Erythroblast (primary cell): Measurements from ENCODE around the gene TEX36.
"Not testable (repeated sequence)": the region's sequence is repeated elsewhere in the genome, so short reads cannot be mapped to it uniquely, and the experiment has no call there.

ENCODE experiments used
- DNase-seq, 2 experiments: peaks; one replicate each; lab custom pipeline; 2025; lab: John Stamatoyannopoulos, UW
- GATA1 ChIP-seq: IDR thresholded peaks from 2 replicates; pipeline ENCODE4 v1.6.1; 2011; ENCODE audit warnings: low read depth, mild to moderate bottlenecking, control low read depth, low read length, moderate library complexity
- POLR2A ChIP-seq: IDR thresholded peaks from 2 replicates; pipeline ENCODE4 v1.6.1; 2011; ENCODE audit warnings: mild to moderate bottlenecking, low read length

The TEX36 gene

DNA sequence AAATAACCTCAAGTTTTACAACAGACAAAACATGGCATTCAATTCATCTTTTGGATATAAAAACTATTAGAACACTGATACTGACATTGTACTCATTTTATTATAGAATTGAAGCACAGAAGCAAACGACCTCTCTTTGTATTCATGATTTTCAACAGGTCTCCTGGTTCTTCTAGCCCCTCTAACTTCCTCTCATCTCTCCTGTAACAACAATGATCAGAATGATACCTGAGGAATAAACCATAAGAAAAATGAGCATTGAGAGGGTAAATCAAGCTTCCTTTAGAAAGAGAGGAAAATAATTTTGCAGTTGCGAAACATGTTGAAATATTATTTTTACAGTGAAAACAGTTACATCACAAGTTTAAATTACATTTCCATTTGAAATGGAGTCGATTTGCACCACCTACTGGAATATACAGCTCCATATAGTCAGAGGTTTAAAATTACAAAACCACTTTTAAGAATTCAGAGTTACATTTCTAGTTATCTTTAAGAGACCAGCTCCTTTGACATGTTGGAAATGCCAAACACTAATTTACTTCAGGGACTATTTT lies 17.5 kb upstream of the TEX36 start:
- TF ChIP-seq GATA1 (no peak), POLR2A (no peak)
- DNase-seq: no peak

DNA sequence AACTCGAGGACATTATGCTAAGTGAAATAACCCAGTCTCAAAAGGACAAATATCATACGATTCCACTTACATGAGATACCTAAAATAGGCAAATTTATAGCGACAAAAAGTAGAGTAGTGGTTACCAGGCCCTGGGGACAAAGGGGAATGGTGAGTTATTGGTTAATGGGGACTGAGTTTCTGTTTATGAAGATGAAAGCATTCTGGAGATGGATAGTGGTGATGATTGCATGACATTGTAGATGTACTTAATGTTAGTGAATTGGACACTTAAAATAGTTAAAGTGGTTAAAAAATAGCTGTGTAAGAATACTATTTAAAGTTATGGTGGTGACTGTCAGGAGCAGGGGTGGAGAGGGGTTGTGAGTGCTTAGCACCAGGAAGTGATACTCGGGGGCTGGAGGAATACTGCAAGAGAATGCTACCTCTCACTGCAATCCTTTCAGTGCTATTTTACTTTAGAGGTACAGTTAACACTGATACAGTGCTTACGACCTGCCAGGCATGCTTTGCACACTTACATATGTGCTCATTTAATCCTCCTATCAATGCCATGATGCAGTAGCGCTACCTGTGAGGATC lies 16.7 kb upstream of the TEX36 start:
- DNase-seq: no peak
- TF ChIP-seq GATA1 (no peak), POLR2A (no peak)

DNA sequence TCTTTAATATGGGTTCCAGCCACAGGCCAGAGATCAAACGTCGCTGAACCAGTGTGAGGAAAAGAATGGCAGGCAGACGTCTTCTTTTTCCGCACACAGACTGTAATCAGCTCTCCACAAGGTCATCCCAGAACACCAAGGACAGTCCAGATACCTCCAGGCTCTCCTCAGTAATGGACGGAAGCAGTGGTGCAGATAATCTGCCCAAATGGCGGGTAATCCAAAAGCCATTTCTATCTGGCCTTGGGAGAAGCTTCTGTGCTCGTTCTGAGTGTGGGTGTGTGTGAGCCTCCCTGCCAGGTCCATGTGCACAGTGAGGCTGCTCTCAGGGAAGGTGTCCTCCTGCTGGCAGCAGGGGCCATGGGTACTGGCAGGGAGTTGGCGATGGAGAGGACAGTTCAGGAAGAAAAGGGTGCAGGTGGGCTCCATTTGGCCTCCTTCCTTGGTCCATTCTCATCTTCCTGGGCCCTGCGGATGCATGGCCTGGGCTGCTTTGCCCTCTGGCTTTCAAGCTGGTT lies 15.6 kb upstream of the TEX36 start:
- DNase-seq: no peak
- TF ChIP-seq GATA1: no peak
- no peak for TF ChIP-seq POLR2A

DNA sequence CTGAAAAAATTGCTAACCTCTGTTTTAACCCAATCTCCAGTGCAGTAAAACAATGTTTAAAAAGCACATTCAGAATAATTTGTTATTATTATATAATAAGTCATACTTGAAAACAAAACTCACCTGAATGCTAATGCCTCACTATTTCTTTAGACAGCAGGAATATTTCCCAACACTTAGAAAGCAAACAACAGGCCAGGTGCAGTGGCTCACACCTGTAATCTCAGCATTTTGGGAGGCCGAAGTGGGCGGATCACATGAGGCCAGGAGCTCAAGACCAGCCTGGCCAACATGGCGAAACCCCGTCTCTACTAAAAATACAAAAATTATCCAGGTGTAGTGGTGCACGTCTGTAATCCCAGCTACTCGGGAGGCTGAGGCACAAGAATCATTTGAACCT lies 13.9 kb upstream of the TEX36 start:
- not testable (repeated sequence) for DNase-seq

DNA sequence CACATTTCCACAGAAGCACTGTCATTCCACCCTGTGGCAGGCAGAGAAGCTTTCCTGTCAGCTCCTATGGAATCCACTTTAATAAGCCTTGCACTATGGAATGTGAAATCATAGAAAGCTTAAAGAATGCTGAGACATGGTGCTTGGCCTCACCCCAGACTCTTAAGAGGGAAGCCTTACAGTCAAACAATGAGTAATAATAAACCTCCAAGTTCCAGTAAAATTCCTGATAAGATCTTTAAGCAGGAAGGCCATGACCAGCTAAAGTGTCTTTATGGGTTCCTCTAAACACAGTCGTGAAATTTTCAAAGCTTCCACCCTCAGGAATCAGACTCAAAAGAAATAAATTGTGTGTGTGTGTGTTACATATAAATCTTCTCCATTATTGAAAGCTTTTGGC lies 11.9 kb upstream of the TEX36 start:
- DNase-seq: no peak
- TF ChIP-seq GATA1 (no peak), POLR2A (no peak)

DNA sequence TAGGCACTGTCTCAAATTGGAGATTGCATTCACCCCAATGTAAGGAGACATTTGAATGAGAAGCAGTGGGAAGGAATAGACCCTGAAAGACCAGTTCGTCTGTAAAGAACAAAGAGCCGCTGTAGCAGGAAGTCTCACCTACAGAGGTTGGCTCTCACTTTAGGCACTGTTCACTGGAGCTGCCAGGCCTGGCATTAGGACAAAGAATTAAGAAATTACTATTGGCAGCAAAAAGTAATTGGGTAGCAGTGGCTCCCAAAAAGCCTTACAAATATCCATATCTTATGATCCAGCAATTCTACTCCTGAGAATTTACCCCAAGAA lies 10.5 kb upstream of the TEX36 start:
- no peak for DNase-seq
- TF ChIP-seq GATA1: no peak
- TF ChIP-seq POLR2A: no peak

DNA sequence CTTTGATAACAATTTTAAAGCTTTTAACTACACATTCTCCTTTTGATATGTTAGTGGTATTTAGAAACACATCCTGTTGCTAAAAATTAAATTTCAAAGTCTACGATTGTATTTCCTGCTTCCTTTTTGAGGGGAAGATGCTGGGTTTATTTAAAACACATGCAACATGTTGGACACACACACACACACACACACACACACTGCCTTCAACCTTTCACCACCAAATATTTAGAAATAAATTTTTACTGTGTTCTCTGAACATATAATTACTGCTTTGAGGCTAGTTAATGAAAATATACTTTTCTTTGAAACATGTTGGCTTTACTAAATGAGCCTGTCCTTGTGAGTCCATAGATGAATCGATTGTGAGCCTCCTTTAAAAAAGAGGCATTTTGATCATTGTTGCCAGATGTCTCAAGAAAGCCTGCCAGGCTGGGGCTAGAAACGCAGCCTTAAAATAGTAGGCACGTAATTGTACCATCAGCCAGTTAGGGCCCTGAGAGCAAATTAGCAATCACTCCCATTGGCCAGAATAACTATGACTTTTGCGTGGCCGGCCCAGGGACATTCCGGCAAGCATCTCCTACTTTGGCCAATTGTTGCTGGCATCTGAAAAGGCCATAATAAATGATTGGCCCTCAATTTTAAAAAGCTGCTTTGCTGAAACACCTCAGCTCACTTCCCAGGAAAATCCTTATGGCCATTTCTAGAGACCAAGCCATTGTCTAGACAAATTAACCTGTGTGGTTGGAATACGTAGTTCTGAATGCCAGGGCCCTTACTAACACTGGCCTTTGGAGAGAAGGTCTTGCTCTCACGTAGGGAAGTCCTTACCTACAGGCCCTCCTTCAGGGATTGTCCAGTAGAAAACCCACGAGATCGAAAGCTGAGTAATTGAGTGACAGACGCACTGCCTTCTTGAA lies 9.9 kb upstream of the TEX36 start:
- DNase-seq: no peak
- TF ChIP-seq GATA1 (no peak), POLR2A (no peak)

DNA sequence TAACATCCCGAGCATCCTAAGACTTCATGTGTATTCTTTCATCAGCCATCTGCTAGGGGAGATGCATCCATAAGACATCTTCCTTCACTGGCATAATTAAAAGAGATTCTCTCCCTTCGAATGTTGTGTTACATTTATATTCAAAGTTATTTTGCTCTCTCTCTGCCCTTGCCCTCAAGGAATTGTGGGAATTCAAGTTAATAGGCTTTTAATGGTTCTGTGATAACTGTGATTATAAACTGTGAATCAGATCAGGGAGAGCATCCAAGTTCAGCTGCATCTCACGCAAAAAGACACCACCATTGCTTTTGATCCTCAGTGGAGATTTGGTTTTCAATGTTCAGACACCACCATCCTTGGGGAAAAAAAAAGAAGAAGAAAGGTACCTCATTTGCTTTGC lies 9.2 kb upstream of the TEX36 start:
- TF ChIP-seq POLR2A: no peak
- no peak for TF ChIP-seq GATA1
- no peak for DNase-seq

DNA sequence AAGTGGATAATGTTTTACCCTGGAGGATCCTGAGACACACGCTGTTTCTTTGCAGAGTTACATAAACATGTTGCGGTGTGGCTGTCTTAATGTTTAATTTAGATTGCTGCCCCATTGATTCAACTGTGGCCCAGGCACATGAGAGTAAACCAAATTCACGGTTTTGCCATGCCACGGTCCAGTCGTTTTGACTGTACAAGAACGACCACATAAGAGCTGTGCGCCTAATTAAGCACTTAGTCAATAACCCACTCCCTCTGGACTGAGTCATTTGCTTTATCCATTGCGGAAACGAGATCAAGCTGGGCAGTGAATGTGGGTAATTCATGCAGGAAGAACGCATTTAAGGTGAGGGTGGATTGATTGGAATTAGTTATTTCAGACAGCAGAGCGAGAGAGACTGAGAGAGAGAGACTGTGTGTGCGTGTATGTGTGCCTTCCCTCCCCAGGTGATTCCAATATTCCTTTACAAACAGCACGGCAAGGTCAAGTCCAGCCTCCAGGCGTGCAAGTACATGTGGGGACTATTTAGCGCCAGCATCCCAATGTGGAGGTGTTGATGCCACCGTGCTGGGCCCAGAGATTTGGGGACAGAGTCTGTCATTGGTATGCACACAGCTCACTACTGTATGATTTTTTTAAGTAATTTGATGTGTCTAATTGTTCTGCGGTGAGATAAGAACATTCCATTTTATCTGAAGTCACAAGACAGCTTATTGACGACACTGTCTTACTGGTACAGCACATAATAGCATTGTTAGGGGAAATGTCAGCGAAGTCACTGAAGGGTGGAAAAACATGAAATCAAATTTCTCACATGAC lies 8.4 kb upstream of the TEX36 start:
- DNase-seq: no peak
- no peak for TF ChIP-seq POLR2A
- TF ChIP-seq GATA1: no peak

DNA sequence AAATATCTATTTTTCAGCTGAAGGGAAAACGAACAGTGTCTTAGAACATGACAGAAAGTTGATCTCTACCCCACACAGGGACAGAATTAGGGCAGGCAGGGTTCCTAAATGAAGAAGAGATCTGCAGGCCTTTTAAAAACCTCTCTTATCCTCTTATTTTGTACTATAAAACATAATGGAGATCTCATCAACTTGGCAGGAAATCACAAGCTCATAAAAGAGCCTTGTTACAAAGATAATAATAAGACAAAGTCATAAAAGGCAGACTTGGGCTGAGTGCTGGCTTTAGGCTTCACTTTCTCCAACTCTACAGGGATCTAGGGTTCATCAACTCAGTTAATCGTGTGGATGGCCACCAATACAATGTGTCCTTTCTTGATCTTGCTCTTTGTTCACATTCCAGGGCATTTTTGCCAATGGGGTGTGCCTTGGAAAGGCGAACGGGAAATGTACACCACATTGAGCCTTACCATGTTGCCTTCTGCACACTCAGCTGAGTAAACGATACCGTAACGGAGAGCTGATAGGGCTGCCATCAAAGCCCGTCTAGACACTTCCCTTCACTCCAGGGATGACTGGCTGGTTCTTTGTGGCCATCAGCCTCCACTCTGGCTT lies 7.1 kb upstream of the TEX36 start:
- DNase-seq: no peak
- no peak for TF ChIP-seq POLR2A
- TF ChIP-seq GATA1: no peak

DNA sequence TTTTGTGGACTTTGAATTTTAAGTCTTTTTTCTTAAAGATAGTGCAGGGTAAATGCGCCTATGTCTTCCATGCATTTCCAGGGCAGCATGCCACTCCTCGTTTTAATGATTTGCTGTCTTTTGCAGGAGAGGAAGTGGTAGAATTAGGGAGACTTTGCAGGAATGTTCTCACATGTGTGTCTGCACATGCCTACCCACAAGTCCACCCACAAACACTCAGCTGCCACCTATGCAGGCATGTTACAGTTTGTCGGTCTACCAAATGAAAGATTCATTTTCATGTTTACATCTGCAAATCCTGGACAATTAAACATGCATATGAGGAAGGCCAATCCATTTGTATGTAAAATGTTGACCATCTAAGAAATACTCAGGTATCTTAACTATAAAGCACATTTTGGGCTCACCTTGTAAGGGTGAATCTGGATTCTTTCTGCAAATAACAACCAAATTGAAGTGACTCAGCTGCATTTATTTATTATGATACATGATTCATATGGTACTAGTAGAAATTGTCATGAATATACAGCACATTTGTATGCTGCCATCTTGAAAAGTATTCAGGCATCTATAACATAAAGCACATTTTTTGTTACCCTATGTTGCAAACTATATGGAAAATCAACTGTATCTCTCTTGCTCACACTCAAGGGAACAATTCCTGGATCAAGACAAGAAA lies 4.7 kb upstream of the TEX36 start:
- no peak for DNase-seq
- TF ChIP-seq GATA1 (no peak), POLR2A (no peak)

DNA sequence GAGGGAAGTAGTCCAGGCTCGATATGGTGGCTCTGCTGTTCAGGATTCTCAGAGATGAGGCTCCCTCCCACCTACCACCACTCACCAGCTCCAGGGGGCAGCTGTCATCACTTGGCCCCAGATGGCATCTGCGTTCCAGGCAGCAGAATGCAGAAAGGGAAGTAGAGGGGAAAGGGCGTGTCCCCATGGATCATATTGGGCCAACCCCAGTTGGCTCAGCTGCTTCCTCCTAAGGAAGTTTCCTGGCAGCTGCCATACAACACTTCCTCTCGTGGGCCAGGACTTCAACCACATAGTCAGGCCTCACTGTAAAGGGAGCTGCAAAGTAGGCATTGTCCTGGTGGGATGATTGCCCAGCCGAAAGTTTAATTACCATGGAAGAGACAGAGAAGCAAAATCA lies 1.6 kb upstream of the TEX36 start:
- DNase-seq: no peak
- TF ChIP-seq POLR2A (no peak), GATA1 (no peak)

DNA sequence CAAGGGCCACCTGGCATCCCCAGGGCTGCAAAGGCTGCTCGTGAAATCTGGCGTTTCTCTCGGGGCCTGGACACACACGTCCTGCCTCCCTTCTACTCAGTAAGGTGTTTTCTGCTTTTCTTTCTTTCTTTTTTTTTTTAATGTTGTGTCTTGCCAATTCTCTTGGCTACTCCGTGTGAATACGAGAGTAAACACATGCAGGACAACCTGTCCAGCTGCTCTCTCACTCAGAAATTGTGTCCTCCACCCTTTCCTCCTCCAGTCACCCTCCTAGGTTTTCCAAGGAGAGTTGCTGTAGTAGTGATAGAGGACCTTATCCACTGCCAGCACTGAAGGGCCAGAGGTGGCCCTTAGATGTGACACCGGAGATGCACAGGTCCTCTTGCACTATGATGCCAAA lies 858 bp upstream of the TEX36 start:
- TF ChIP-seq GATA1 (no peak), POLR2A (no peak)
- DNase-seq: no peak
